ENCODE measurements around the gene TIFAB.
"Not testable (repeated sequence)": the region's sequence is repeated elsewhere in the genome, so short reads cannot be mapped to it uniquely, and the experiment has no call there.

Gene TIFAB

GRCh38 chr5:135452321-135453030, at the start of gene TIFAB:
Gene TIFAB, minus strand, starts transcription at chr5:135452351. Its CDS starts 2,412 bp downstream, at chr5:135449939.
- no peaks in the 10 kb centered on the region for H3K9me3 Mint-ChIP-seq
- H3K27me3 Mint-ChIP-seq = peaks cover 23% of the 10 kb centered on the region
- no peak within 1 kb of the TSS for H3K4me3 Mint-ChIP-seq
- H3K4me1 Mint-ChIP-seq (ENCODE audit: low read depth) = no peaks in the 10 kb centered on the region
- DNase-seq = no peak
- H3K27ac Mint-ChIP-seq = no peak within 1 kb of the TSS
- H3K36me3 Mint-ChIP-seq (ENCODE audit: low read depth) = no peaks in the 10 kb centered on the region

GRCh38 chr5:135498637-135498995, 46.5 kb upstream of the TIFAB start:
- Mint-ChIP-seq H3K9me3 (no peaks in the 10 kb centered on the region), H3K4me1 (ENCODE audit: low read depth) (no peaks in the 10 kb centered on the region), H3K4me3 (no peak overlapping the region), H3K27me3 (peaks cover 45% of the 10 kb centered on the region), H3K27ac (no peak overlapping the region), H3K36me3 (ENCODE audit: low read depth) (no peaks in the 10 kb centered on the region)
- no peak for DNase-seq

GRCh38 chr5:135497971-135498636, 46.0 kb upstream of the TIFAB start:
- DNase-seq = no peak
- Mint-ChIP-seq H3K27me3 (peaks cover 41% of the 10 kb centered on the region), H3K4me3 (no peak overlapping the region), H3K27ac (no peak overlapping the region), H3K4me1 (ENCODE audit: low read depth) (peaks cover 3% of the 10 kb centered on the region), H3K9me3 (no peaks in the 10 kb centered on the region), H3K36me3 (ENCODE audit: low read depth) (no peaks in the 10 kb centered on the region)

GRCh38 chr5:135495531-135495930, 43.4 kb upstream of the TIFAB start:
- not testable (repeated sequence) for H3K9me3 Mint-ChIP-seq; H3K4me3 Mint-ChIP-seq; H3K4me1 Mint-ChIP-seq (ENCODE audit: low read depth); DNase-seq; H3K27ac Mint-ChIP-seq; H3K36me3 Mint-ChIP-seq (ENCODE audit: low read depth)
- peaks cover 58% of the 10 kb centered on the region for H3K27me3 Mint-ChIP-seq

- DNase-seq = no peak
- Mint-ChIP-seq H3K27me3 (peaks cover 64% of the 10 kb centered on the region), H3K9me3 (no peaks in the 10 kb centered on the region), H3K36me3 (ENCODE audit: low read depth) (no peaks in the 10 kb centered on the region), H3K27ac (no peak overlapping the region), H3K4me1 (ENCODE audit: low read depth) (peaks cover 13% of the 10 kb centered on the region), H3K4me3 (no peak overlapping the region)
Measured at GRCh38 chr5:135494196-135494595, 42.0 kb upstream of the TIFAB start.

GRCh38 chr5:135493406-135494180, 41.4 kb upstream of the TIFAB start:
- peaks cover 16% of the 10 kb centered on the region for H3K4me1 Mint-ChIP-seq (ENCODE audit: low read depth)
- H3K27ac Mint-ChIP-seq = no peak overlapping the region
- peaks cover 67% of the 10 kb centered on the region for H3K27me3 Mint-ChIP-seq
- no peak overlapping the region for H3K4me3 Mint-ChIP-seq
- no peaks in the 10 kb centered on the region for H3K36me3 Mint-ChIP-seq (ENCODE audit: low read depth)
- H3K9me3 Mint-ChIP-seq = no peaks in the 10 kb centered on the region
- DNase-seq = no peak

DNA sequence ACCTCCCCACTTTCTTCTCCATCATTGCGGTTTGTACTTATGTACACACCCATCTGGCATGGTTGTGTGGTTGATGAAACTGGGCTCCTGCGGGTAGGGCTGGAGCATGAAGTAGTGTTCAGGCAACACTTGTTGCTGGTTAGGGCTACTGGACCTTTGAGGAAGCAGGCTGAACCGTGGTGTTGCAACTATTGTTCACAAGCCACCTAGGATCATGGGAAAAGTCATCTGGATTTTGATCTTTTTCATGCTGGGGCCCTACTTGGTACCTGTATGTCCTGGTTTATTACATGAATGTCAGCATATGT, 40.1 kb upstream of the TIFAB start:
- Mint-ChIP-seq H3K27ac (no peak overlapping the region), H3K36me3 (ENCODE audit: low read depth) (no peaks in the 10 kb centered on the region), H3K4me3 (no peak overlapping the region), H3K9me3 (no peaks in the 10 kb centered on the region), H3K4me1 (ENCODE audit: low read depth) (peaks cover 18% of the 10 kb centered on the region), H3K27me3 (peaks cover 72% of the 10 kb centered on the region)
- no peak for DNase-seq

DNA sequence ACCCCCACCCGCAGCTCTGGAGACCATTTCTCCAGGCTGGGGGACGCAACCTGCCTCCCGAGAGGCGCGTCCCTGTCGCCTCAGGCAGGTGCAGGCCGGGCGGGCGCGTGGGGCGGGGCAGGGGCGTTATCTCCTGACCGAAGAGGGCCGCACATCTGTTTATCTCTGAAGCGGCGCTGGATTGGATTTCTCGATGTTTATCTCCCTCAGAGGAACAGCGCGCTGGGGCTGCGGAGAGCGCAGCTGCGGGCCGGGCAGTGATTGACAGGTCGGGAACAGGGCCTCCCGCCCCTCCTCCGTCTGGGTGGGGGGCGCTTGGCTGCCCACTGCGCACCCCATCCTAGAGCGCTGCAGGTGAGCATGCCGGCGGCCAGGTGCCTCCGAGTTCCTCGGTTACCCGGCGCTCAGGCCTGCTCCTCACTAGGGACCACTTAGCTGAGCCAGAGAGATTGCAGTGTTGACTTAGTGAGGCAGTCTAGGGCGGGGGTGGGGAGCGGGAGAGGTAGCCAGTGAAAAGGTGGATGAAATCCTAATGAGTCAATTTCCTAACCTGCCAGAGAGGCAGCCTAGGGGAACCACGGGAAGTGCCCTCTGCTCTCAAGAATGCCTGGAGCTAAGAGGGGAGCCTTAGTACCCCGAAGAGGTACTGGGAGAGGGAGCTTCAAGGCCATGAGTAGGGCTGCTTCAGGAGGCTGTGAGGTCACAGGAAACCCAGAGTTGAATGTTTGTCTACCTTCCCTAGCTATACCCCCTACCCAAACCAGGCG, 39.6 kb upstream of the TIFAB start:
- no peak for DNase-seq
- H3K9me3 Mint-ChIP-seq = no peaks in the 10 kb centered on the region
- H3K4me3 Mint-ChIP-seq = no peak overlapping the region

GRCh38 chr5:135491038-135491551, 38.9 kb upstream of the TIFAB start:
- Mint-ChIP-seq H3K27me3 (peaks cover 77% of the 10 kb centered on the region), H3K4me1 (ENCODE audit: low read depth) (peaks cover 18% of the 10 kb centered on the region), H3K4me3 (no peak overlapping the region), H3K36me3 (ENCODE audit: low read depth) (no peaks in the 10 kb centered on the region), H3K27ac (no peak overlapping the region), H3K9me3 (no peaks in the 10 kb centered on the region)
- no peak for DNase-seq

More for the DNA sequence above, 39.6 kb upstream of the TIFAB start:
- Mint-ChIP-seq H3K36me3 (ENCODE audit: low read depth) (no peaks in the 10 kb centered on the region), H3K27ac (no peak overlapping the region), H3K4me1 (ENCODE audit: low read depth) (peaks cover 18% of the 10 kb centered on the region), H3K27me3 (peaks cover 72% of the 10 kb centered on the region)

DNA sequence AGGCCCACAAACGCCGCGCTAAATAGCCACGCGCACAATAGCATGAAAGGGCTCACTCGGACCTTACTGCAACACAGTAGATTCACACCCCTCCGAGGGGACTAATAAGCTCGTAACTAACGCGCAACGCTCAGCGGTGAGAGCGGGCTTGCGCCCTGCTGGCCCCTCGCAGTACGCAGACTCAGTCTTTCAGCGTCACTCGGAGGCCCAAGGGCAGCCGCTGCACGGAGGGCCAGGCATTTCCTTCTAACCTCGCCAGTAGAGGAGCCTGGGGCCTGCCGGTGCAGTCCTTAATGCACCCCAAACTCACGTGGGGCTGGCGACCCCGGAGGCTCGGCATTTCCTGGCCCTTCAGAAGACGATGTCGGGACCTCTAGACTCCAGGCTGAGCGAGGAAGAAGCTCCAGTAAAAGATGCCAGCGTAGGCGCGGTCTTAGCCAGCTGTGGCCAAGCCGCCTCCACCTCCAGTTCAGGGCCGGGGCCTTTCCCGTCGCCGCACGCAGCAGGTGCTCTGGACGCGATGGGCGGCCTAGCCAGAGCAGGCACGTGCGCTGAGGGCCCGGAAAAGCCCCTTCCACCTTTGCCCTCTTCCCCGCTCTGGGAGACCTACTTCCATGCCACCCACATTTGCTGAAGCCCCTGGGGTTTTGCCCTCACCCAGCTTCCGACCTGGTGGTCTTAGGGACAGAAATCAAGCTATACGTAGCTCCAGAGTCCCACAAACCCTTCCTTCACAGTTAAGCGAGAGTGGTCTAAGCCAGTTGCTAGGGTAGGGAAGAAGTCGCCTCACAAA, 38.3 kb upstream of the TIFAB start:
- H3K4me1 Mint-ChIP-seq (ENCODE audit: low read depth) = peaks cover 18% of the 10 kb centered on the region
- H3K9me3 Mint-ChIP-seq = no peaks in the 10 kb centered on the region
- no peak for DNase-seq
- no peak overlapping the region for H3K4me3 Mint-ChIP-seq
- peaks cover 84% of the 10 kb centered on the region for H3K27me3 Mint-ChIP-seq
- no peak overlapping the region for H3K27ac Mint-ChIP-seq
- no peaks in the 10 kb centered on the region for H3K36me3 Mint-ChIP-seq (ENCODE audit: low read depth)

- H3K4me3 Mint-ChIP-seq = no peak overlapping the region
- no peak for DNase-seq
- no peaks in the 10 kb centered on the region for H3K9me3 Mint-ChIP-seq
- peaks cover 18% of the 10 kb centered on the region for H3K4me1 Mint-ChIP-seq (ENCODE audit: low read depth)
- H3K36me3 Mint-ChIP-seq (ENCODE audit: low read depth) = no peaks in the 10 kb centered on the region
- peaks cover 90% of the 10 kb centered on the region for H3K27me3 Mint-ChIP-seq
- no peak overlapping the region for H3K27ac Mint-ChIP-seq
Measured at GRCh38 chr5:135489466-135490244, 37.5 kb upstream of the TIFAB start.

DNA sequence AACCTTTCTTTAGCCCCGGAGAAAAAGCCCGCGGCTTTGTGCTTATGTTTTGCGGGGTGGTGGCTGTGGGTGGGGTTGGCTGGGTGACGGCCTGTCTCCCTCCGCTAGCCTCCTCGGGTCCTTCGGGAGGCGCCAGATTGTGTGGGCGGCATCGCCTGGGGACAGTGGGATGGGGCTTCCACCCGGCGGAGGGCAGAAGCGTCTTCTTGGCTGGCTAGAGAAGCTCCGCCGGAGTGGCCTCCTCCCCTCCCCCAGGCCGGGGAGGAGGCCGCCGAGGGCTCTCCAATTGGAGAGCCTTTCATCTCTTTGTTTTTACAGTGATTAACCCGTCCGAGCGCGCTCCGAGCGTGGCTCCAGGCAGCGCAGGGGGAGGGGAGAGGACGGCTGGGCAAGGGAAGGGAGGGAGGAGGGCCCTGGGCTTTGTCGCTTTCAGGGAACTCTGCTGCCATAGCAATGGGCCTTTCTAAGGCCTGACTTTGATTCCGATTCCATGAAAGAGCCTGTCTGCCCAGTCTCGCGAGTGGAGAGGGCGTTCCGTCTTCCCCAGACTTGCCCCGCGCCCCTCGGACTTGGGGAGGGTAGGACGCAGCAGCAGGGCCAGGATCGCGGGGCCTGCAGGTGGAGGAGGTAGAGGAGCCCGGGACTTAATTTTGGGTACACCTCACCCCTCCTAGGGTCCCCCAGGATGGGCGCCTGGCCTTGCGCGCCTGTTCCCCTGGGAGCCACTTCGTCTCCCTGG, 36.7 kb upstream of the TIFAB start:
- H3K4me3 Mint-ChIP-seq = no peak overlapping the region
- no peak for DNase-seq

More for the DNA sequence above, 36.7 kb upstream of the TIFAB start:
- H3K36me3 Mint-ChIP-seq (ENCODE audit: low read depth) = no peaks in the 10 kb centered on the region
- peaks cover 84% of the 10 kb centered on the region for H3K27me3 Mint-ChIP-seq
- no peak overlapping the region for H3K27ac Mint-ChIP-seq
- H3K9me3 Mint-ChIP-seq = no peaks in the 10 kb centered on the region
- H3K4me1 Mint-ChIP-seq (ENCODE audit: low read depth) = peaks cover 18% of the 10 kb centered on the region
